Ureter (tissue), 1 donor: ENCODE results near the gene PHLPP1. TPM values are rescaled to one million over a fixed set of nuclear protein-coding genes. Genes with fewer than 3 reads are reported as not detected.

ENCODE experiments used
- DNase-seq: peaks from one replicate; pipeline ENCODE4 v3.0.0-alpha.2; 2020; ENCODE audit warnings: low spot score
- total RNA-seq: library from RNA; stranded (reverse); gene quantifications from one replicate; pipeline ENCODE4 v1.2.4, GENCODE V29; 2023
- donor health status: DM: yes; HTN: yes; CAD: no.

The PHLPP1 gene
- total RNA-seq, 1 donor from 2014 or later = 42.0 TPM

DNA sequence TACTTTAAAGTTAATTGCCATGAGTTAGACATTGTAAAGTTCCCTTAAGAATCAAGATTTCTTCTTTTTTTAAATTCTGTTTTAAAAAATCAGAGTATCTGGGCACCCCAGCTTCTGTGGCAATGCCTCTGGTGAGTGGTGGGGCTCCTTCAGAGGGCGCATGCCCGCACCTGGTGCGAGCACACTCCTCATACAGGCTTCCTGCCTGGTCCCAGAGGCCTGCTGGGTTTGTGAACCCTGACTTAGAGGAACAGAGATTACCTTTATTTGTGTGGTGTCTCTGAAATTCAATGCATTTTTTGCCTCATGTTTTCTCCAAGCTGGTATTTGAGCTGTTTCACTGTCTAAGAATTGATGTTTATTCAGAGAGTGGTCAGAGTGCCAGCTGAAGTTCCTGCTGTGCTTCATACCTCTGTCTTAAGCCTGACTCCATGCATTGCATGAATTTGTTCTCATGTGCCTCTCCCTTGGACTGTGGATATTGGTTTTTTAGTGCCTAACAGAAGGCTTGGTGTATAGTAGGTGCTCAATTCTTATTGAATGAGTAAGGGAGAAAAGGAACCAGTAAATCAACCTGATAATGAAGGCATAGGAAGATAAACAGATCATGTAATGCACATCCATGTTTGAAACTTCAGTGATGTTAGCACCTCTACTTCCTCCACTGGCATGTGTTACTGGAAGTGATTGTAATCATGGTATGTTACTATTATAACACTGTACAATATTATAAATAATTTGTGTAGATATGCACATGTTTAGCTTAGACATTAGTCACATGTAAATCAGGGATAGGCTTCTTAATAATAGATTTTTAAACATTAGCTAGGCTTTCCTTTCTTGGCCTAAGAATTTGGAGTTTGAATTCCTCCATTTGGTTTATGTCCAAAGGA is 29.0 kb downstream of the PHLPP1 start:
- DNase-seq = no peak

DNA sequence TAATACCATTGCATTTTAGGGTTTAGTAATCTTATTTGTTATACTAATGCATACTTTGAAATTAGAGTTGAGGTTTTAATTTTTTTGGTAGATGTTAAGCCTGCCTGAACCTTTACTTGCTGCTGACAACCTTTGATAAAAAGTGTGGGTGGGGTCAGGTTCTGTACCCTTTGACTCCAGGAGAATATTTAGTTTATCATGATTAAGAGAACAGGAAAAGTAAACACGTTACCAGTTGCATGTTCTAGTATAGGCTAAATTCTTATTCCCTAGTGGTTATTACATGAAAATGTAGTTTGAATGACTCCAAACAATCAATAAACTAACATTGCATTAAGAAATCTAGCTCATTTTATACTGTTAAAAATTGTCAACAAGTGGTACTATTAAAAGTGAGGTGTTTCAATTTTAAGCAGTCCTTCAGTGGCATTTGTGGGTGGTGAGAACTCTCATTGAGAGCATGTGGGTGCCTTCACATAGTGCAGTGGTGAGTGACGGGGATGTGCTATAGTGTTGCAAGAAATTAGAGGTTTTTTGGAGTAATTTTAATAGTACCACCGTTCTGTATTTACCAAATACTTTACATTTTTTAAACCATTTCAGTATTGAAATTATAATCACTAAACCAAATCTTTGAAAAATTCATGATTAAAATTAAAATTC is 29.9 kb downstream of the PHLPP1 start:
- DNase-seq = no peak

DNA sequence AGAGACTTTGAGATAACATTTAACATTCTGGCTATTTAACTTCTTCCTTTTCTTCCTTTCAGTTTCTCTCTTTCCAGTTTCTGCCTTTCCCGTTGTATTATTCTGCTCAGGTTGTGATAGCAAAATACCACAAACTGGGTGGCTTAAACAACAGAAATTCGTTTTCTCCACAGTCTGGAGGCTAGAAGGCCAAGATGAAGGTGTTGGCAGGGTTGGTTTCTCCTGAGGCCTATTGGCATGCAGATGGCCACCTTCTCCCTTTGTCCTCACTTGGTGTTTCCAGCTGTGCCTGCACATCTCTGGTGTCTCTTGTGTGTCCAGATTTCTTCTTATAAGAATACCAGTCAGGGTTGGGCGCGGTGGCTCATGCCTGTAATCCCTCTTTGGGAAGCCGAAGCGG is 34.0 kb downstream of the PHLPP1 start:
- no peak for DNase-seq

DNA sequence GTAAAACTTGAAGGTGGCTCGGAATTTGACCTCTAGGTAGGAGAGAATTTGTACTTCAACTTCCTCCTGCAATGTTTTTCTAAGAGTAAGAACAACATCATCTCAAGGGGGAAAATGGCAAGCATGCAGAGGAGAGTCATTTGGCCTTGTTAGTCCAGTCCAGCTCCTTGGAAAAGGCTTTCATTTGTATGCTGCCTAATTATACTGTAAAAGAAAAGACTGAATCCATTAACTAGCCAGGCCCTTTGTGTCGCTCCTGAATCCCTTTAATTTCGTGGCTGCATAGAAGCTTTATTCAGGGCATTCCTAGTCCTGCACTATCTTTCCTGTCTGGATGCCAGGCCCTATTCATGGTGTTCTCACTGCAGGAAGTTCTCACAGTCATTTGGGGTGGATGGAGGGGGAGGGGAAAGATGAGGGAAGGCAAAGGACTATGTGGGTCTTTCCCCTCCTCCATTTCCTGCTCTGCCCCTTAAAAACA is 36.0 kb downstream of the PHLPP1 start:
- no peak for DNase-seq

DNA sequence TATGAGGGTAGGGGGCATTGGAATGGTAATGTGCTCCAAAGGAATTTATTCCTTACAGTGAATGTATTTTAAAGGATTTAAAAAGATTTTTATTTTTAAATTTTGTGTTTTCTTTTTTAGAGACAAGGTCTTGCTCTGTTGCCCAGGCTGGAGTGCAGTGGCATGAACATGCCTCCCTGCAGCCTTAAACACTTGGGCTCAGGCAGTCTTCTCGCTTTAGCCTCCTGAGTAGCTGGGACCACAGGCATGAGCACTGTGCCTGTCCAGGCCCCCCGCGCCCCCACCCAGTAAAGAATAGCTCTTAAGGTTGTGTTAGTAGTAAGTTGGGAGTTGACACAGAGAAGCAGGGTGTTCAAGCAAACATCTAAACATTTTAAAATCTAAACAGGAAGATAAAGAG is 36.6 kb downstream of the PHLPP1 start:
- no peak for DNase-seq

DNA sequence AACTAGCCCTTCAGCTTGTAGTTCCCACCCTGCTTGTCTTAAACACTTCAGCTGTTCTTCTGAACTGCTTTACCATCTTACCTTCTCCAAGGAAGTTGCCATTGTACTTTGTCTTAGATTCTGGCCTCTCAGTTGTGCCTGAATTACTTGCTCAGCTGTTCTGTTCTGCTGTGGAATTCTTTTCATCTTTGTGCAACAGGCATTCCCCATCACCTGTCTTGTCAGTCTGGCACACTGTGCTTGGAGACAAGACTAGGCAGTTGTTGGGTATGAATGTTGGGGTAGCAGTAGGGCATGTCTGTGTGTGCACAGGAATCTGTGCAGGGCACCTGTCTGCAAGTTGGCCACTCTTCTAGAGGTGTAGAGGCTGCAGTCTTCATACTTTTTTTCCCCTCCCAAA is 38.7 kb downstream of the PHLPP1 start:
- no peak for DNase-seq

DNA sequence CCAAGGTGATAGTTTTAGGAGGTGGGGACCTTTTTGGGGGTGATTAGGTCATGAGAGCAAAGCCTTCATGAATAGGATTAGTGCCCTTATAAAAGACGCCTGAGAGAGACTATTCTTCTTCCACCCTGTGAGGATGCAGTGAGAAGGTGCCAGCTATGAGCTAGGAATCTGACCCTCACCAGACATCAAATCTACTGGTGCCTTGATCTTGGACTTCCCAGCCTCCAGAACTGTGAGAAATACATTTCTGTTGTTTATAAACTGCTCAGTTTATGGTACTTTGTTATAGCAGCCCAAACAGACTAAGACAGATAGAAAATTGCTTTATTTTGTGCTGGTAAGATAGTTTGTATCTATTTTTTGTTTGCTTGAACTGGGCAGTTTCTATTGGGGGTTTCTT is 40.1 kb downstream of the PHLPP1 start:
- no peak for DNase-seq

DNA sequence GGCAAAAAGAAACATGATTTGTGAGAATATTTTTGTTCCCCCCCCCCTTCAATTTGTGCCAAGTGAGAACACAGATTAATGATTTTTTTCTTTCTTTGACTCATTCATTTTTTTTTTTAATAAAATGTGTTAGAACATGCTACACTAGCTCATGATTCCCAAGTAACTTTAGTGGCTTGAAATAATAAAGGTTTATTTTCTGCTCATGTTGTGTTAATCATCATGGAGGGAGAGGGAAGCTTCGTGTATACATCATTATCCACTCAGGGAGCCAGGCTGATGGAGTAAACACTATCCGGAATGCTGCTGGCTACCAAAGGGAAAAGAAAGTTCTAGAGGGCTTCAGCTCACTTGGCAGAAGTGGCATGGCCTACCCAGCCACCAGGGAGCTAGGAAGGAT is 40.6 kb downstream of the PHLPP1 start:
- no peak for DNase-seq

DNA sequence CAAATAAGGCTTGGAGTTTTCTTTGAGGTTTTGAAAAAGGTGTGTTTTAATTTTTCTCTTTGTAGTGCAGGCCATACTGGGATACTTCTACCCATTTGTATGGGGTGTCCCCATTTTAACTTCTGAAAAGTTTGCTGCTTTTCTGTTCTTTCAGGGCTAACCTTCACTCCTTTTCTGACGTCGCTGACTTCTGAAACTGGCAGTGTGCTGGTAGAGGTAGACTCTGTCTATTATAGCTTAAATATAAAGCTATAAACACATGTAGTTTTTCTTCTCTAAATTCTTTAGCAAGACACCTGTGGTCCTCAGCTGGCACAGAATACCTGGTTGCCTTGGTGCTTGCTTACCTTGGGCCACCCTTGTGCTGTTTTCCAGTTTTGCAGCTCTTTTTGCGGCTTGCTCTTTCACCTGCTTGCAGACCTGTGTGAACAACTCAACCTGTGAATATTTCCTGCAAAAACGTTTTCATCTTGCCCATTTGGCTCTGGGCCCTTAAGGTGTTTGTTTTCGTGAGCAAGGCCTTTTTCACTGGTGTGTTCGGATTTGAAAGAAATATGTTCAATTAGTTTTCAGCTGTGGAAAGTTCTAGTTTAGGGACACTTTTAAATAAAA is 42.2 kb downstream of the PHLPP1 start:
- DNase-seq = peak; percentile 72

DNA sequence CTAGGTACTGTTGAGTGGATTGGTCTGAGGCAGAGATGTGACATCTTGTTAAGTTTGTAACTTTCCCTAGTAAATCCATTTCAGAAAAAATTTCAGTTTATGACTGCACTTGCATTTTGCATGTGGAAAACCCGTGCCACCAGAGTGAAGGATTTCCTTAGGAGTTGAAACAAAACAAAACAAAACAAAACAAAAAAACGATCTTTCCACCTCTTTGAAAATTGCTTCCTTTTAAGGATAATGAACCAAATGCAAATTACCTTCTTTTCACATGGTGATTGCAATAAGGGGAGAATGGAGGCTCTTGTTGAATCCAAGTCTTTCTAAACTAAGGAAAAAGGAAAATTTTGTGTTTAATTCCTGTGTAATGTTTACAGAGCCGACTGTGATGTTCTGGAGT is 43.2 kb downstream of the PHLPP1 start:
- no peak for DNase-seq

DNA sequence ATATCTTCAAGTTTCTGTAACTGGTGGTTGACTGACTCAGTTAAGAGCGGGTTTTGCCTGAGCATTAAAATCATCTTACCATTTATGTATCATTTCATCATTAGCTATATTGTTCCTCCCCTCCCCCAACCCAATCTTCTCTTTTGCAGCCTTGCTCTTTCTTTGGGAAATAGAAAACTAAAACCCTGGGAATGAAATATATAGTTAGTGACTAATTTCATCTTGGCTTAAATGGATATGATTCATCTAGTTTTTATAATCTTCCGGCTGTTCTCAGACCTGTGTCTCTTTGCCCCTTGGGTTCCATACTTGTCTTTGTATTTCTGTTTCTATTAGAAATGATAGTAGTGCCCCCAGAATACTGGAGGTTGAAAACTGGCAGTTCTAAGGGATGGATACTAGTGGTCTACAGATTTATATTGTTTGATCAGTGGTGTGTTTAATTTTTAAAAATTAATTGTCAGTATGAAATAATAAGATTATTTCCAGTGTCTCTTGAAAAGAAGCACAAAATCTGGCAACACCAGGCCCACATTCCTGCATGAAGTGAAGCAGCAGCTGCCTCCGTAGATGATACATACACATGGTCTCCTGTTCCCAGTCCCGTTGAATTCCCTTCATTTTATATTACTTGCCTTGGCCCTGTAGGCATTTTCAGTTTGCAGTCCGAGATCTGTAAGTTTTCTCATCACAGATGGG is 44.5 kb downstream of the PHLPP1 start:
- DNase-seq = no peak

DNA sequence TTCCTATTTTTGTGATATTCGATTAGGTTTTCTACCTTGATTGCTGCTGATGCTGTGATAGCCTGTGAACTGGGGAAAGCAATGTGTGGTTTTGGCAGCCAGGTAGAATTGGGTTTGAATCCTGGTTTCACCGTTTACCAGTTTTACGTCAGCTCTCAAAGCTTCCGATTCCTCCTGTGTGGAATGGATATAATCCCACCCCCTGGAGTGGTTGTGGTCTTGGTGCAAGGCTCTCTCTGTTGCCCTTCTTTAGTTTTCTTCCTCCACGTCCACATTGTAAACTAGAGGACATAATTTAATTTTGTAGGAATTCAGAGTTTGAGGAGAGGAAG is 45.0 kb downstream of the PHLPP1 start:
- DNase-seq = no peak

DNA sequence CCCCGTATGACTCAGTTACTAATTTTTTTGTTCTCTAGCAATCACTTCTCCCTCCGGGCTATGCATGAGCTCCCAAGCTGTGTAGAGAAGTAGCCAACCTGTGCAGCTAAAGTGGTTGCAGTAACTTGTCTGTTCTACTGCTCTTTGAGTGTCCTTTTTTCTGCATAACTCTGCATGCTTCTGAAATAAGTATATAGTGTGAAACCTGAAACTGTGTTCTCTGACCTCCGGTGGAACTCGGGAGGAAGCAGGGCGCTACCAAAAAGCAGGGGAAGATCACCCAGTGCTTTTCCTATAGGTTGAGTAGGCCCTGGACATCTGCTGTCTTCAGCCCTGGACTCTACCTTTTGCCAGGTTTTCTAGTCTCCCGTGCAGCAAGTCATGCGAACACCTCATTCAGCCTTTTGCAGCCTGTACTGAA is 47.8 kb downstream of the PHLPP1 start:
- DNase-seq = no peak

DNA sequence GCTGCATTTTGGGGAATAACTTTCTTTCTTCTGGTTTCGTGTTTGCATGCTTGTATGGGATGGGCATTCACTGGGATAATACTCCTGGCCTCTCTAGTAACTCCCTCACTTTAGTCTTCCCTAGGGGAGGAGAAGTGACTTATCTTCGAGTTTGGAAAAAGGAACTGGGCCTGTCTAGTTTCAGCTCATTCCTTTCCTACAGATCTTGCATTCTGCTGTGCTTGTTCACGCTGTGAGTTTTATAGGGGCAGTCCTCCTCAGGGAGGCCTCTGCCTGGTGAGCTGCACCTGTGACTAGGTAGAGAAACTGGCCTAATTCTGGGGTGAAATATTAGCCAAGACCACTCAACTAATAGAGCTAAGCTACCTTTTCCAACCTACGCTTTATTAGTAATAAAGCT is 50.9 kb downstream of the PHLPP1 start:
- no peak for DNase-seq

DNA sequence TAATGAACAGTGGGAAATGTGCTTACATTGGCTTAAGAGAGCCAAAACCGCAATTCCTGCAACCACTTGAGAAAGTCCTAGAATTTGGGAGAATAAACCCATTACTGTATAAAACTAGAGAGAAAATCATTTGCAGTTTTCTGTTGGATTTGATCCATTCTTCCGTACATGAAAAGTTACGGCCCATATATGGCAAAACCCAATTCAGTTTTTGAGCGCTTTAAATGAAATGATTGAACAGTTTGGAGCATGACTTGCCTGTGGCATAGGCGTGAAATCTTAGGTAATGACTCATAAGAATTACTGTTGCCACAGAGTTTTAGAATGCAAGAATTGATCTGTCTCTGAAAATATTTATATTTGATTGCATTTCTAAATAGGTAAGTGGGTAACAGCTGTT is 52.0 kb downstream of the PHLPP1 start:
- no peak for DNase-seq

DNA sequence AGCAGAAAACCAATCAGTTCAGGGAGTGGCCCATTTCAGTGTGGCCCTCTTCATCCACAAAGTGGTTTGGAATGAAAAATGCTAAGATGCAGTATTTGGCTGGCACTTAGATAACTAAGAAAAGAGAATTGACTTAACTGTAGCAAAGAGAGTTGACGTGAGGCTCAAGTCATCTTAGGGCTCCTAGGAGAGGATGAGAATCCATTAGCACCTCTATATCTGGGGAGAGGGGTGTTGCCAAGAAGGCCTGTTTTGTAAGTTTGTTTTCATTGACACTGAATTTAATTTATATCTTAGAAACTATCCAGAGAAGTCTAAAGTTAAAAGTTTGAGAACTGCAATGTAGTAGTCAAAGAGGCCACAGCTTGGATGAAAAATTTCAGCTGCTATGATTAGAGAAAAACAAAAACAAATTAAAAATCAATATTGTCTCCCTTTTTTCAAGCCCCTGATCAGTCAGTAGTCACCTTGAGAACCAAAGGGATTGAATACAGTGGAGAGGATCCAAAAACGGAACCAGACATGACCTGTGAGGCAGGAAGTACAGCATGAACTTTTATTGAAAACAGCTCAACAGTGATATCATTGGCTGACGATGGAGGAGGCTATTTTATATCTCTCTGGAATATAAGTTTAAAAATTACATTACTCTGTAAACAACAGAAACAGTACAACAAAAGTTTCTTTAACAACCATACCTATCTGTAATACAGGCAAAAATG is 52.7 kb downstream of the PHLPP1 start:
- DNase-seq = no peak

DNA sequence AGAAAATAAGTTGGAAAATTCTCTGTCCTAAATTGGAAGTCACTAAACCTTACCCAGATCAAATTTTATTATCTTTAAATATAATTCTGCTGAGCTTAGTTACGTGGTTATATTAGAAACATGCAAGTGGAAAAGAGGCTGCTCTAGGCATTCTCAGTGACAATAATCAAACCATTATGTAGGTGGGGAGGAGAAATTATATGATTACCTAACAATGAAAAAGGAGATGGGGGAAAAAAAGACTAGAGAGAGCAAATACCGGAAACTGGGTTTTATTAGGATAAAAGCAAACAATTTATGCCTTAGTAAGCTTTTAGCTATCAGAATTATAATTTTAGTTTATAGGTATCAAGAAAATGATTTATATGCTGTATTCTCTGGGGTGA is 53.2 kb downstream of the PHLPP1 start:
- DNase-seq = no peak

DNA sequence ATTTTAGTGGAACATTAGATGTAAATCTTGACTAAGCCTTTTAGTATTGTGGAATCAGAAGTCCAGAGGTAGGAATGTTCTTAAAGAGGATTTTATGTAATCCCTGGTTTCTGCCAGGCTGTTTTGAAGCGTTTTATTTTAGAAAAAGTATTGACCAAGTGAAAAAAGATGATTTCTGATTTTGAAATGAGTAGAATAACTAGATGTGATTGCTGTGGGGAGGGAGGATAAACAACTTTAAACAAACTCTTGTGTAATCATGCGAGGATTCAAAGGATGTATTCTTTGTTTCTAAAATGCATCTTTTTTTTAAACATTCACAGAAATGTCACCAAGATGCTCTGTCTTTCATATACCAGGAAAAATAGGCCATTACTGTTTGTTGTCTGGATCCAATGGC is 53.9 kb downstream of the PHLPP1 start:
- DNase-seq = no peak

DNA sequence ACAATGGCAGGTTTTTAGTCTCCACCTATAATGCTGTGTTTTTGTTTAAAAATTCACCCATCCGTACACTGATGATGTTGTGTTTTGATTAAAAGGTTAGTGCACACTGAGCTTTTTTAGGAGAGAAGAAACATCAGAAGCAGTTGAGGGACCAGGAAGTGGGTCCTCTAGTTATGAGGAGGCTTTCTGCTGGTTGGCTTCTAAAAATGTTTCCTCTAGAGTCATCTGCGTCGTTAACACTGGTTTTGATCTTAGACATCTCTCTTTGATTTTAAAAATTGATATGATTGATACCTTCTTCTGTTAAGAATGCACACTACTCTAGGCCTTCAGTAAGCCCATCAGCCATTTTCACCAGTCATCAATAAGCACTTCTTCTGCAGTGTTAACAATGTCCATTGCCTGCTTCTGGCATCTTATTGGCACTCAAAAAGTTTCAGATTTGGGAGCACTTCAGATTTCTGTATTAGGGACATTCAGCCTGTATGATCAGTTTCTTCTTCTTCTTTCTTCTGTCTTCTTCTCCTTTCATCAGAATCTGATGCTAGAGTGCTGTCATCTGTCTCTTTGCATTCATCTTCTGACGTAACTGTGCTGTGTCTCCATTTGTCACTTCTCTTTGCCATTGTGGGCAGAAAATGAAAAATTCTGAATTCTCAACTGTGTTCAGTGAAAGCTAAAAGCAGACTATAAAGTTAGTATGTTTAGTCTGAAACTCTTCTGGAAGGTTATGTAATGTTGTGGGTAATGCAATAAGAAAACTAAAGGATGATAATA is 56.3 kb downstream of the PHLPP1 start:
- no peak for DNase-seq

DNA sequence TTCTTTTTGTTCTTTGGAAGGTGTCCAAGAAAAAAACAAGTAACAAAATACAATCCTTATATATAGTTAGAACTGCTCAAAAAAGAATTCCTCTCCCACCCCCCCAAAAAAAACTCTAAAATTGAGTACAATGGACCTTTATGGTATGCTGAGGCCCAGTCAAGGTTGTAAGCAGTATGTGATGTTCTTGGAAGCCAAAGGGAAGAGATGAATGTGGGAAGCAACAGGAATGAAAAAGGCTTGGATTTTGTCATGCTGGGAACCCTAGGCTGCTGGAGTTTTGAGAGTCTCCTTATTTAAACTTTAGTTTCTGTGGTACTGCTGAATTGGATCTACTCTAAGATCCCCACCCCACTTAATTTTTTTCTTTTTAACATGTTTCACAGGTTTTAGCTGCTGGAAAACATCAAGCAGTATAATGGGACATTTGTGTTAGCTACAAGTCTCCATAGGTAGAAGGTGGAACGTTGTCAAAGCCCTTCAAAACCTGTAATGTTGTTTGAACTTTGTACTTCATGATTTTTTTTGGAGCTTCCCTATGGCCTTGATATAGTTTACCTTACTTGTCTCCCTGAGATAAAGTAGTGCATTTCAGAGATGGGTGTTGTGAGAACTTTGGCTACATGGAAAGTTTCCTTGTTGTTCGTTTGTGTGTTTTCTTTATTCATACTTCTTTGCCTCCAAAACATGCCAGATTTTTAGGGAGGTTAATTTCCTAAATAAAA is 57.7 kb downstream of the PHLPP1 start:
- no peak for DNase-seq
